Osteocyte (in vitro differentiated cells): ENCODE data around the gene FBXL7. TPM values are rescaled to one million over a fixed set of nuclear protein-coding genes. Genes with fewer than 3 reads are reported as not detected.

ENCODE experiments used
- DNase-seq: peaks from one replicate; pipeline ENCODE4 v3.0.0; 2021; ENCODE audit warnings: mixed read lengths; ENCODE audit not compliant: unreplicated experiment; ENCODE audit errors: extremely low spot score
- H3K27ac Mint-ChIP-seq: one replicate; pipeline ENCODE4 v1.8.0; 2021; ENCODE audit warnings: mild to moderate bottlenecking, mixed read lengths; ENCODE audit not compliant: unreplicated experiment
- H3K27me3 Mint-ChIP-seq: one replicate; pipeline ENCODE4 v1.8.0; 2021; ENCODE audit warnings: mixed read lengths; ENCODE audit not compliant: unreplicated experiment
- H3K36me3 Mint-ChIP-seq: one replicate; pipeline ENCODE4 v1.8.0; 2021; ENCODE audit warnings: mixed read lengths; ENCODE audit not compliant: unreplicated experiment
- H3K4me1 Mint-ChIP-seq: one replicate; pipeline ENCODE4 v1.8.0; 2021; ENCODE audit warnings: mixed read lengths; ENCODE audit not compliant: unreplicated experiment
- H3K4me3 Mint-ChIP-seq: one replicate; pipeline ENCODE4 v1.8.0; 2021; ENCODE audit warnings: mild to moderate bottlenecking, moderate library complexity, mixed read lengths; ENCODE audit not compliant: unreplicated experiment
- H3K9me3 Mint-ChIP-seq: one replicate; pipeline ENCODE4 v1.8.0; 2021; ENCODE audit warnings: mixed read lengths; ENCODE audit not compliant: unreplicated experiment
- total RNA-seq: library from RNA; stranded (reverse); gene quantifications from 2 replicates; pipeline ENCODE4 v1.2.1, GENCODE V29; 2021
- TF ChIP-seq, protein P1 (sequence below): fragments of 200-600 bp; sonication (generic); IDR thresholded peaks from 2 replicates; pipeline ENCODE4 v1.5.0; 2021; ENCODE audit warnings: antibody characterized with exemption, mild to moderate bottlenecking, moderate library complexity

Gene FBXL7
- total RNA-seq, 1 donor from 2014 or later, result 28.4 TPM

DNA sequence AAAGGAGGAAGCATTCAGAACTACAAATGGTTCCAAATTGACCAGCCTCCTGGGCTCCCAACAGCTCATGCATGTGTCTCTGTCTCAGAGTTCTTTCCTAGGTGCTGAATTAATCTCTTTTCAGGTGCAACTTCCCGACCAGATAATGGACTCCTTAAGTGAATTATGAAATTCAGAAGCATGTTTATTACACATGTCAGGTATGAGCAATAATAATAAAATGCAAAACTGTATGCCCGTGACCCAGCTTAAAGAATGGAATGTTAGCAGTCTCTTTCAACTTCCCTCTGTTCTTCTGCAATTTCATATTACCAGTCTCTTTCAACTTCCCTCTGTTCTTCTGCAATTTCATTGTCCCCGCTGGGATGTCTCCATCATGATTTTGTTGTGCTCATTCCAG is 60.4 kb downstream of the FBXL7 start:
- Mint-ChIP-seq H3K4me1 (peaks cover 5% of the 10 kb centered on the region), H3K36me3 (peaks cover 15% of the 10 kb centered on the region), H3K9me3 (peaks cover 3% of the 10 kb centered on the region), H3K27me3 (no peaks in the 10 kb centered on the region), H3K27ac (no peak overlapping the region), H3K4me3 (no peak overlapping the region)
- DNase-seq, result no peak
- TF ChIP-seq, protein P1, sequence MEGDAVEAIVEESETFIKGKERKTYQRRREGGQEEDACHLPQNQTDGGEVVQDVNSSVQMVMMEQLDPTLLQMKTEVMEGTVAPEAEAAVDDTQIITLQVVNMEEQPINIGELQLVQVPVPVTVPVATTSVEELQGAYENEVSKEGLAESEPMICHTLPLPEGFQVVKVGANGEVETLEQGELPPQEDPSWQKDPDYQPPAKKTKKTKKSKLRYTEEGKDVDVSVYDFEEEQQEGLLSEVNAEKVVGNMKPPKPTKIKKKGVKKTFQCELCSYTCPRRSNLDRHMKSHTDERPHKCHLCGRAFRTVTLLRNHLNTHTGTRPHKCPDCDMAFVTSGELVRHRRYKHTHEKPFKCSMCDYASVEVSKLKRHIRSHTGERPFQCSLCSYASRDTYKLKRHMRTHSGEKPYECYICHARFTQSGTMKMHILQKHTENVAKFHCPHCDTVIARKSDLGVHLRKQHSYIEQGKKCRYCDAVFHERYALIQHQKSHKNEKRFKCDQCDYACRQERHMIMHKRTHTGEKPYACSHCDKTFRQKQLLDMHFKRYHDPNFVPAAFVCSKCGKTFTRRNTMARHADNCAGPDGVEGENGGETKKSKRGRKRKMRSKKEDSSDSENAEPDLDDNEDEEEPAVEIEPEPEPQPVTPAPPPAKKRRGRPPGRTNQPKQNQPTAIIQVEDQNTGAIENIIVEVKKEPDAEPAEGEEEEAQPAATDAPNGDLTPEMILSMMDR, result no peak

DNA sequence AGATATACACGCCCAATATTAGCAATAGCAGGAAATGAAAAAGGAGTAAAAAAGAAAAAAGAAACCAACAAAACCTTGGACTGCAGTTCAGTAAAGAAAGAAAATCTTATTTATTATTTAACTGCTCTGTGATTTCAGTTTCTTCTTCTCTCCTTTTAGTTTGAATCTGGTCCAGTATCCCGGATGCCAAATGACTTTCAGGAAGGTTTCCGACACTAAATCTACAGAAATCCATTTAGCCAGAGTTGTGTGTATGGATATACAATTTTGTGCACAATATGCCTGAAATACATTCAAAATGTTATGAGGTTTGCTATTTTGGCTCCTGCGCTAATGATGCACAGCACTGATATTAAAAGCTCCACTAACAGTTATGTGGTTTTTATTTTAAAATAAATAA is 64.5 kb downstream of the FBXL7 start:
- peaks cover 3% of the 10 kb centered on the region for H3K9me3 Mint-ChIP-seq
- DNase-seq, result no peak
- TF ChIP-seq, protein P1, result no peak
- peaks cover 3% of the 10 kb centered on the region for H3K4me1 Mint-ChIP-seq
- no peaks in the 10 kb centered on the region for H3K27me3 Mint-ChIP-seq
- H3K4me3 Mint-ChIP-seq, result no peak overlapping the region
- H3K27ac Mint-ChIP-seq, result no peak overlapping the region
- H3K36me3 Mint-ChIP-seq, result peaks cover 14% of the 10 kb centered on the region

DNA sequence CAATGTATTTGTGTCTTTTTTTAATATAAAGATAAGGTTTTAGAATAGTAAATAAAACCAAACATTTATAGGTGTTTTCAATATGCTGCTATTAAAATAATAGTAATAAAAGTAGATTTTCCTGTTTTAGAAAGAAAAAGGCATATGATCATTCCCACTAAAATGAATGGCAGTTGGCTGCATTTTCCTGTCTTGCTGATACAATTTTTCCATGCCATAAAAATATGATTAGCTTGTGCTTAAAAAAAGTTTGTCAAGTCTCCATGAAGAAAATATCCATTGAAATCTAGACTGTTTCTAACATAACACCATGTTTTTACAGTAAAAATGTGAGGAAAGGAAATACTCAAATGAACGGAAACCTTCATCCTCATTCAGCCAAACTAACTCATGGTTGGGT is 65.0 kb downstream of the FBXL7 start:
- Mint-ChIP-seq H3K27ac (no peak overlapping the region), H3K36me3 (peaks cover 14% of the 10 kb centered on the region), H3K4me1 (peaks cover 3% of the 10 kb centered on the region), H3K27me3 (no peaks in the 10 kb centered on the region), H3K4me3 (no peak overlapping the region), H3K9me3 (peaks cover 3% of the 10 kb centered on the region)
- TF ChIP-seq, protein P1, result no peak
- DNase-seq, result no peak

DNA sequence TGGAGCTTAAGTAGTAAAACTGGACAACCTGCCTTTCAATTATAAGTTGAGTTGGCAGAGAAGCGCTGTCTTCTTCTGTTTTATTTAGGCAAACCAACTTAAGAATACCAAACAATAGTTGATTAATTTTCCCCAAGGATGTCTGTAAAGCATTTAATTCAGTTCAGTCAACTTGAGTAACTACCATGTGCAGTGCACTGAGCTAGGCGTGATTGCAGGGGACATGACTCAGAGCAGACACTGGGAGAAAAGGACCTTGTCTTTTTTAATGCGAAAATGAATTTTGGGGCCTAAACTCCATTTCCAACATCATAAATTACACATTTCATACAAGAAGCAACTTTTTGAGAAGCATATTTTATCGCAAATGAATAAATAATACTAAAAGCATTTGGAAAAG is 66.3 kb downstream of the FBXL7 start:
- no peak overlapping the region for H3K4me3 Mint-ChIP-seq
- peaks cover 3% of the 10 kb centered on the region for H3K9me3 Mint-ChIP-seq
- peaks cover 3% of the 10 kb centered on the region for H3K4me1 Mint-ChIP-seq
- no peak for DNase-seq
- no peaks in the 10 kb centered on the region for H3K27me3 Mint-ChIP-seq
- H3K36me3 Mint-ChIP-seq, result peaks cover 11% of the 10 kb centered on the region
- no peak overlapping the region for H3K27ac Mint-ChIP-seq
- TF ChIP-seq, protein P1, result no peak

DNA sequence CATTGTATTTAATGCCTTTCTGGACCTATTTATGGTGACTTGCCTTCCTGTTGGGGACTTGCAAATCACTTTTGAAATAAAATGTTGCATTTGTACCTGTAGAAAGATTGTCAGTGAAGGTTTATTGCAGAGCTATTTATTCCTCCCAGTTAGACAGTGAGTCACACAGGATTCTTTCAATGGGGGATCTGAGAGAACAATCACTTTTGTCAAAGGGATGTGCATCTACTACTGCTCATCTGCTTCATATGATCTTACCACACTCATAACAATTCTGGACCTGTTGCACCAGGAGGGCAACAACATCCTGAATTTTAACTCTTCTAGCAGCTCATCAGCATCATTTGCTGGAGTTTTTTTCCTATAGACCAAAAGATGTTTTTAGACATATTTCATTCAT is 66.8 kb downstream of the FBXL7 start:
- no peak for DNase-seq
- Mint-ChIP-seq H3K36me3 (peaks cover 6% of the 10 kb centered on the region), H3K27ac (no peak overlapping the region), H3K27me3 (no peaks in the 10 kb centered on the region), H3K4me1 (peaks cover 3% of the 10 kb centered on the region), H3K9me3 (peaks cover 3% of the 10 kb centered on the region), H3K4me3 (no peak overlapping the region)
- TF ChIP-seq, protein P1, result no peak
